DOHH2 (cell line): Measurements from ENCODE around the gene GTSF1L.

Experiments
- CTCF ChIP-seq: fragments of 200-600 bp; sonication (generic); IDR thresholded peaks from one replicate; pipeline ENCODE4 v1.5.1; 2014; ENCODE audit warnings: antibody characterized with exemption, mild to moderate bottlenecking, low read depth, low read length; ENCODE audit not compliant: poor library complexity, severe bottlenecking
- EZH2phosphoT487 ChIP-seq: fragments of 200-600 bp; sonication (generic); IDR thresholded peaks from 2 replicates; pipeline ENCODE4 v1.6.1; 2017; ENCODE audit warnings: borderline replicate concordance, mild to moderate bottlenecking, antibody characterized with exemption, low read length, moderate library complexity, mixed read lengths

- TF ChIP-seq CTCF = no peak
- TF ChIP-seq EZH2phosphoT487 = no peak
Measured at GRCh38 chr20:43748274-43748673, 21.5 kb upstream of the GTSF1L start.
